GM12891 (cell line): ENCODE measurements around the gene CPS1.

Experiments
- POLR2A ChIP-seq: IDR thresholded peaks from 2 replicates; pipeline ENCODE4 v1.6.1; 2011; ENCODE audit warnings: low read depth, low read length, control low read depth
- TAF1 ChIP-seq: IDR thresholded peaks from 2 replicates; pipeline ENCODE4 v1.6.1; 2011; ENCODE audit warnings: low read depth, low read length, control low read depth

DNA sequence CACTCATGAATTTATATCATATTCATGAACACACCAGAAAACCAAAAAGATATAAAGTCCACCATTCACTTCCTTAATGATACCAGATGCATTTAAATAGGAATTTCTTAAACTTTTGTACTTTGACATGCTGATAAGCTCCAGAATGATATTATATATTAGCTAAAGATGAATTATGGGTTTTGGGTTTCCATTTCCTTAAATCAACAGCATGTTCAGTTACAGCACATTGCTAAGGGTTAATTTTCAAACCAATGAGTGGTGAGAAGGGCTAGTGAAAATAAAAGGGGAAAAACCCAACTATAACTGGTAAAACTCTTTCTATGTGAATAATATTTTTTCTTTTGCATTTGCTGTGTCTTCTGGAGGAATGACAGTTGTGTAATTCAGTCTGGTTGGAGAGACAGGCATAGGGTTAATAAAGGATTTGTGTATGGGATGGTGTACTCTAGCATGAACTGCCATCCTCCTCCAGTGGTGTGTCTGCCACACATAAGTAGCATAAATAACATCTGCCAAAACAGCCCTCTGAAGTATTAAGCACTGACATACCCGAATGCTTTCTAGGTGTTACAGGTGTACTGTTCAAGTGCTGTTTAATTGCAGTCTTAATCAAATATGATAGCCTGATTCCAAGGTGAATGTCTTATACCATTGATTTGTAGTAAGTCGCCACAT is 19.3 kb upstream of the CPS1 start:
- no peak for TF ChIP-seq POLR2A
- no peak for TF ChIP-seq TAF1
